ENCODE measurements around the gene RNF144A. TPM values are rescaled to one million over a fixed set of nuclear protein-coding genes. Genes with fewer than 3 reads are reported as not detected.

RNF144A gene
- total RNA-seq, 2 donors from 2014 or later, result 52.7 to 109 TPM

GRCh38 chr2:6954586-6954985 lies 37.4 kb downstream of the RNF144A start:
- intact Hi-C loops (cut with DNase I), result no loop called here
- H3K9me3 ChIP-seq, result no peaks in the 10 kb centered on the region
- WGBS, 2 donors, result 46 to 68% methylated on average over 4 of the region's 4 CpGs
- no peaks in the 10 kb centered on the region for H3K27me3 ChIP-seq
- TF ChIP-seq CTCF (IDR thresholded peaks at IDR 0.05) (no peak), POLR2A (IDR thresholded peaks at IDR 0.05) (no peak)
- DNase-seq, result no peak
- peaks cover 16% of the 10 kb centered on the region for H3K4me1 ChIP-seq
- H3K36me3 ChIP-seq (replicated peaks in 1 of 2; ENCODE audit: insufficient read depth in 1 of 2, low read depth in 2 of 2), result no peaks in the 10 kb centered on the region
- ATAC-seq, result no peak
- no peak overlapping the region for H3K4me3 ChIP-seq
- H3K27ac ChIP-seq, result no peak overlapping the region

GRCh38 chr2:6955511-6956136 lies 38.4 kb downstream of the RNF144A start:
- TF ChIP-seq POLR2A (IDR thresholded peaks at IDR 0.05), result no peak
- no peak for TF ChIP-seq CTCF (IDR thresholded peaks at IDR 0.05)
- Histone ChIP-seq H3K27me3 (no peaks in the 10 kb centered on the region), H3K4me3 (no peak overlapping the region), H3K27ac (no peak overlapping the region), H3K9me3 (no peaks in the 10 kb centered on the region), H3K4me1 (peaks cover 26% of the 10 kb centered on the region), H3K36me3 (replicated peaks in 1 of 2; ENCODE audit: insufficient read depth in 1 of 2, low read depth in 2 of 2) (no peaks in the 10 kb centered on the region)
- no peak for DNase-seq
- intact Hi-C loops (cut with DNase I), result no loop called here
- no peak for ATAC-seq
- 70 to 71% methylated on average over 2 of the region's 2 CpGs for WGBS, 2 donors

- Histone ChIP-seq H3K9me3 (no peaks in the 10 kb centered on the region), H3K27me3 (no peaks in the 10 kb centered on the region), H3K4me1 (peaks cover 35% of the 10 kb centered on the region), H3K36me3 (replicated peaks in 1 of 2; ENCODE audit: insufficient read depth in 1 of 2, low read depth in 2 of 2) (no peaks in the 10 kb centered on the region), H3K27ac (no peak overlapping the region), H3K4me3 (no peak overlapping the region)
- WGBS, 2 donors, result 76 to 77% methylated on average over 3 of the region's 3 CpGs
- intact Hi-C loops (cut with DNase I), result no loop called here
- DNase-seq, result no peak
- TF ChIP-seq POLR2A (IDR thresholded peaks at IDR 0.05) (no peak), CTCF (IDR thresholded peaks at IDR 0.05) (no peak)
- no peak for ATAC-seq
Measured at GRCh38 chr2:6956566-6956965, 39.4 kb downstream of the RNF144A start.

GRCh38 chr2:6957031-6957714 lies 40.0 kb downstream of the RNF144A start:
- Histone ChIP-seq H3K4me3 (no peak overlapping the region), H3K27me3 (no peaks in the 10 kb centered on the region), H3K9me3 (no peaks in the 10 kb centered on the region), H3K4me1 (peaks cover 41% of the 10 kb centered on the region), H3K36me3 (replicated peaks in 1 of 2; ENCODE audit: insufficient read depth in 1 of 2, low read depth in 2 of 2) (no peaks in the 10 kb centered on the region), H3K27ac (no peak overlapping the region)
- ATAC-seq (no peak), DNase-seq (no peak)
- intact Hi-C loops (cut with DNase I), result no loop called here
- 75 to 90% methylated on average over 8 to 9 of the region's 9 CpGs for WGBS, 2 donors
- TF ChIP-seq POLR2A (IDR thresholded peaks at IDR 0.05) (no peak), CTCF (IDR thresholded peaks at IDR 0.05) (no peak)

Data from body of pancreas (tissue), 4 donors.